Stomach (tissue), 9 donors: ENCODE data around the gene PITPNC1. TPM values are rescaled to one million over a fixed set of nuclear protein-coding genes. Genes with fewer than 3 reads are reported as not detected.
"Not testable (repeated sequence)": the region's sequence is repeated elsewhere in the genome, so short reads cannot be mapped to it uniquely, and the experiment has no call there.

ENCODE experiments used
- DNase-seq, 2 donors: peaks; one replicate each; pipeline versions ENCODE4 v3.0.0 to v3.0.0-alpha.2; 2013 to 2019
- H3K27ac ChIP-seq, 5 donors: fragments of 200-600 bp in 4 of 5; sonication (generic) in 4 of 5; one replicate each; pipeline ENCODE4 v1.5.1; 2013 to 2019; ENCODE audit warnings: mild to moderate bottlenecking in 1 of 5, moderate library complexity in 1 of 5
- H3K27me3 ChIP-seq, 3 donors: fragments of 200-600 bp; sonication (generic); one replicate each; pipeline ENCODE4 v1.5.1; 2017 to 2019; ENCODE audit warnings: mixed run types in 1 of 3
- H3K36me3 ChIP-seq, 4 donors: fragments of 200-600 bp; sonication (generic); 1 replicate in 3 of 4; 2 replicates in 1 of 4; pipeline ENCODE4 v1.5.1; 2016 to 2019
- H3K4me1 ChIP-seq, 4 donors: fragments of 200-600 bp; sonication (generic); one replicate each; pipeline ENCODE4 v1.5.1; 2016 to 2019
- H3K4me3 ChIP-seq, 4 donors: fragments of 200-600 bp; sonication (generic) in 3 of 4; one replicate each; pipeline ENCODE4 v1.5.1; 2016 to 2019; ENCODE audit warnings: mild to moderate bottlenecking in 1 of 4
- H3K9me3 ChIP-seq, 4 donors: fragments of 200-600 bp; sonication (generic); one replicate each; pipeline ENCODE4 v1.5.1; 2016 to 2019
- EP300 ChIP-seq: sonication (generic); formaldehyde crosslinking; IDR thresholded peaks from one replicate; pipeline ENCODE4 v1.6.1; 2017; ENCODE audit warnings: antibody characterized with exemption
- POLR2A ChIP-seq, 4 donors: fragments of 450-650 bp; IDR thresholded peaks; one replicate each; pipeline ENCODE4 v1.6.1; 2016; ENCODE audit warnings: antibody characterized with exemption in 4 of 4, control low read depth in 2 of 4, mild to moderate bottlenecking in 1 of 4, moderate library complexity in 1 of 4
- POLR2AphosphoS5 ChIP-seq, 3 donors: sonication (generic); formaldehyde crosslinking; IDR thresholded peaks; one replicate each; pipeline ENCODE4 v1.6.1; 2016; ENCODE audit warnings: antibody characterized with exemption in 3 of 3
- WGBS, 5 donors: extraction: QIAGEN DNeasy Blood & Tissue Kit in 3 of 5; methylation state at CpG; one replicate each; pipeline versions ENCODE4 v1.1.5 to v1.1.7; 2013 to 2018; 5-methylcytosine and 5-hydroxymethylcytosine counted together
- intact Hi-C: fragments of 100-400 bp; cut with DNase I; formaldehyde crosslinking; loops from one replicate; pipeline ENCODE4 v1.15.1; 2023; ENCODE audit warnings: low total_unique reads
- polyA plus RNA-seq, 3 donors: library from polyadenylated mRNA; stranded (reverse); fragments of 200-250 nt; gene quantifications; one replicate each; pipeline ENCODE4 v1.2.3, GENCODE V29; 2013
- total RNA-seq, 5 donors: library from RNA; depleted of rRNA; stranded (reverse); fragments of >200 nt; gene quantifications; one replicate each; pipeline versions ENCODE4 v1.1.0 to v1.2.3, GENCODE V29; 2014 to 2016
- TF ChIP-seq, protein P1 (sequence below), 7 experiments: fragments of 450-650 bp in 4 of 7; fragments of 200-600 bp in 3 of 7; sonication (generic) in 3 of 7; IDR thresholded peaks; one replicate each; pipeline ENCODE4 v1.5.1; 2016 to 2019; ENCODE audit warnings: antibody characterized with exemption in 7 of 7, control low read depth in 2 of 7, mild to moderate bottlenecking in 1 of 7
- donor health status: healthy with polysubstance abuse.
- donor health status: Bipolar disorder and iron deficiency.
- donor health status: healthy.

PITPNC1 gene
- total and polyA plus RNA-seq, 8 donors, result 2.3 to 25.3 (median 14.4) TPM

DNA sequence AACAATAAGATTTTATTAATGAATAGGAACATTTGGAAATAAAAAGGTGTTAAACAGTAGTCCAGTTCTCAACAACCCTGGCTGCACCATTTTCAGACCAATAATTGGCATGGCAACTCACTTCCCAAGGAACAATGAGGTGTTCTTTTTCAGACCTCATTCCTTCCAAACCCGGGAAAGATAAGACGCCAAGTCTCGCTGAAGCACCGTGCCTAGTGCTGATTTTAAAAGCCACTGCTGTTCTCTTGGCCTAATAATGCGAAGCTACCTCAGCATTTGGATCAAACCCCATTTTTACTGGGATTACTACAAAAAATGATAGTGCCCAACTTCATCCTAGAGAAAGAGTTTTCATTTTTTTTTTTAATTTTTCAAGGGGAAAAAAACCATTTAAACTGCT lies 265.4 kb downstream of the PITPNC1 start:
- WGBS, 5 donors, result 38 to 62% (median 48%) methylated on average over 5 of the region's 5 CpGs
- H3K27me3 ChIP-seq, result no peaks in the 10 kb centered on the region
- H3K4me3 ChIP-seq, result no peak overlapping the region
- no peaks in the 10 kb centered on the region for H3K36me3 ChIP-seq
- TF ChIP-seq EP300 (no peak), POLR2AphosphoS5 (IDR thresholded peaks at IDR 0.05) (no peak), POLR2A (IDR thresholded peaks at IDR 0.05) (no peak)
- TF ChIP-seq, protein P1, sequence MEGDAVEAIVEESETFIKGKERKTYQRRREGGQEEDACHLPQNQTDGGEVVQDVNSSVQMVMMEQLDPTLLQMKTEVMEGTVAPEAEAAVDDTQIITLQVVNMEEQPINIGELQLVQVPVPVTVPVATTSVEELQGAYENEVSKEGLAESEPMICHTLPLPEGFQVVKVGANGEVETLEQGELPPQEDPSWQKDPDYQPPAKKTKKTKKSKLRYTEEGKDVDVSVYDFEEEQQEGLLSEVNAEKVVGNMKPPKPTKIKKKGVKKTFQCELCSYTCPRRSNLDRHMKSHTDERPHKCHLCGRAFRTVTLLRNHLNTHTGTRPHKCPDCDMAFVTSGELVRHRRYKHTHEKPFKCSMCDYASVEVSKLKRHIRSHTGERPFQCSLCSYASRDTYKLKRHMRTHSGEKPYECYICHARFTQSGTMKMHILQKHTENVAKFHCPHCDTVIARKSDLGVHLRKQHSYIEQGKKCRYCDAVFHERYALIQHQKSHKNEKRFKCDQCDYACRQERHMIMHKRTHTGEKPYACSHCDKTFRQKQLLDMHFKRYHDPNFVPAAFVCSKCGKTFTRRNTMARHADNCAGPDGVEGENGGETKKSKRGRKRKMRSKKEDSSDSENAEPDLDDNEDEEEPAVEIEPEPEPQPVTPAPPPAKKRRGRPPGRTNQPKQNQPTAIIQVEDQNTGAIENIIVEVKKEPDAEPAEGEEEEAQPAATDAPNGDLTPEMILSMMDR (IDR thresholded peaks at IDR 0.05), result no peak
- no peak overlapping the region for H3K27ac ChIP-seq
- peaks cover 21 to 35% (median 29%) of the 10 kb centered on the region in 4 donors for H3K4me1 ChIP-seq
- intact Hi-C loops, result no loop called here
- H3K9me3 ChIP-seq, result no peaks in the 10 kb centered on the region
- DNase-seq, result no peak

DNA sequence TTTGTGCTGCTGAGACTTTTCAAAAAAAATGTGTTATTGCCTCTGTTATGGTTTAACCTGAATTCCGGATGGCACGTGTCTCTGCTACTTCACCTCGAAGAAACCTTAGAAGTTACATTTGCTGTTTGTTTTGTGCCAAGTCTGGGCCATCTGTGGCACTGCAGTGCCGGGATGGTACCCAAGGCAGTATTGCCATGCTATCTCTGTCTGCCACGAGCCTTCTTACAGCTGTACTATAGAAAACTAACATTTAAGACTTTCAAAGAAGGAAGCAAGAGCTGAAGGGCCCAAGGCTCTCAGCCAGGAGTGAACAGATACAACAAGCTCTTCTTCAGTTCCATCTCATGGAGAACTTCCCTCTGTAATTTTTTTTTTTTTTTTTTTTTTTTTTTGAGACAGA lies 267.0 kb downstream of the PITPNC1 start:
- H3K4me3 ChIP-seq, result no peak overlapping the region
- H3K4me1 ChIP-seq, result peaks cover 12 to 24% (median 17%) of the 10 kb centered on the region in 4 donors
- no peaks in the 10 kb centered on the region for H3K36me3 ChIP-seq
- no peak for DNase-seq
- TF ChIP-seq EP300 (no peak), POLR2A (IDR thresholded peaks at IDR 0.05) (no peak), POLR2AphosphoS5 (IDR thresholded peaks at IDR 0.05) (no peak)
- TF ChIP-seq, protein P1 (IDR thresholded peaks at IDR 0.05), result no peak
- WGBS, 5 donors, result 88 to 97% (median 96%) methylated on average over 5 of the region's 5 CpGs
- intact Hi-C loops, result no loop called here
- H3K27ac ChIP-seq, result no peak overlapping the region
- no peaks in the 10 kb centered on the region for H3K9me3 ChIP-seq
- H3K27me3 ChIP-seq, result no peaks in the 10 kb centered on the region

DNA sequence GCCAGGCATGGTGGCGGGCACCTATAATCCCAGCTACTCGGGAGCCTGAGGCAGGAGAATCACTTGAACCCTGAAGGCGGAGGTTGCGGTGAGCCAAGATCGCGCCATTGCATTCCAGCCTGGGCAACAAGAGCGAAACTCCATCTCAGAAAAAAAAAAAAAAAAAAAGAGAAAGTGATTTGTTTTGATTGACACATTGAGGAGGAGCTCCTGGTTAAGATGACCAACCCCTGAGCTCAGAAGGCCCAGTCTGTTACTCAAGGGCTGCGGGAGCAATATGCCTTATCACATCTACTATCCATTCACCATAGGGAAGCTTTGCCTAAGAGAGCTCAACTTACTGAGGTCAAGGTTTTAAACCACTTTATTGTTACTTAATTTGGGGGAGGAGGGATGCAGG lies 268.1 kb downstream of the PITPNC1 start:
- H3K27ac ChIP-seq, DNase-seq, intact Hi-C loops, H3K9me3 ChIP-seq, H3K4me3 ChIP-seq, H3K27me3 ChIP-seq, H3K36me3 ChIP-seq: not testable (repeated sequence)
- H3K4me1 ChIP-seq, result peaks cover under 1 to 13% (median 6%) of the 10 kb centered on the region in 4 donors
- 95 to 99% (median 98%) methylated on average over 8 of the region's 8 CpGs for WGBS, 5 donors

DNA sequence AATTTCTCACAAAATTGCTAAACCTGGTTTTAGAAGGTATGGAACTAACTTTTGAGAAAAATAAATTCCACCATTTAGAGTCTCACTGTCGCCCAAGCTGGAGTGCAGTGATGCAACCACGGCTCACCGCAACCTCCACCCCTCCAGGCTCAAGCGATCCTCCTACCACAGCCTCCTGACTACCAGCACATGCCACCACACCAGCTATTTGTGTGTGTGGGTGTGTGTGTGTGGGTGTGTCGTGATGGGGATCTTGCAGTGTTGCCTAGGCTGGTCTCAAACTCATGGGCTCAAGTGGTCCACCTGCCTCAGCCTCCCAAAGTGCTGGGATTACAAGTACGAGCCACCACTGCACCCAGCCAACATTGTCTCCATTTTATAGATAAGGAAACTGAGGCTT lies 269.4 kb downstream of the PITPNC1 start:
- Histone ChIP-seq H3K27me3 (no peaks in the 10 kb centered on the region), H3K27ac (no peak overlapping the region), H3K36me3 (no peaks in the 10 kb centered on the region), H3K9me3 (no peaks in the 10 kb centered on the region), H3K4me1 (peaks cover 0 to 12% (median 4%) of the 10 kb centered on the region in 4 donors), H3K4me3 (no peak overlapping the region)
- intact Hi-C loops, result no loop called here
- TF ChIP-seq, protein P1 (IDR thresholded peaks at IDR 0.05), result no peak
- TF ChIP-seq EP300 (no peak), POLR2AphosphoS5 (IDR thresholded peaks at IDR 0.05) (no peak), POLR2A (IDR thresholded peaks at IDR 0.05) (no peak)
- WGBS, 5 donors, result 94 to 96% (median 96%) methylated on average over 6 of the region's 6 CpGs
- no peak for DNase-seq

DNA sequence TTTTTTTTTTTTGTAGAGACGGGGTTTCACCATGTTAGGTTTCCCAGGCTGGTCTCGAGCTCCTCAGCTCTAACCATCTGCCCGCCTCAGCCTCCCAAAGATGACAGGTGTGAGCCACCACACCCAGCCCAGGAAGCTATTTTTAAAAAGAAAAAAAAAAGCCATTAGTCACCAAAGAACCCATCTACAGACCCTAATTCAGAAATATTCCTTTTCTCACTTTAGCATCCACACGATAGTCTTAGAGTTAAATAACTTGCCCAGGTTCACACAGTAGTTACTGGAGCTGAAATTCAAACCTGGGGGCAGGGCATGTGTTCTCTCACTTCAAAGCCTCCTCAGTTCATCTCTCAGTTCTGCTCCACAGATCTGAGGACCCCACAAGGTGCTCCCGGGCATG lies 270.4 kb downstream of the PITPNC1 start:
- Histone ChIP-seq H3K27me3 (no peaks in the 10 kb centered on the region), H3K9me3 (no peaks in the 10 kb centered on the region), H3K27ac (no peak overlapping the region), H3K4me3 (no peak overlapping the region), H3K36me3 (peaks cover 0 to 6% (median 0%) of the 10 kb centered on the region in 4 donors), H3K4me1 (peaks cover 0 to 9% (median 4%) of the 10 kb centered on the region in 4 donors)
- intact Hi-C loops, result no loop called here
- DNase-seq, result no peak
- TF ChIP-seq, protein P1 (IDR thresholded peaks at IDR 0.05), result no peak
- TF ChIP-seq POLR2A (IDR thresholded peaks at IDR 0.05), result no peak
- TF ChIP-seq POLR2AphosphoS5 (IDR thresholded peaks at IDR 0.05), result no peak
- TF ChIP-seq EP300, result no peak
- 81 to 92% (median 90%) methylated on average over 4 to 5 of the region's 5 CpGs for WGBS, 5 donors
